WTC11 (cell line): Measurements from ENCODE around the gene MTCL1.

ENCODE experiments used
- CREB1 ChIP-seq: sonication (generic); formaldehyde crosslinking; IDR thresholded peaks from 2 replicates; pipeline ENCODE4 v1.8.0; 2023; ENCODE audit warnings: mild to moderate bottlenecking, missing genetic modification reagents
- JUN ChIP-seq: sonication (generic); formaldehyde crosslinking; IDR thresholded peaks from 2 replicates; pipeline ENCODE4 v1.8.0; 2023; ENCODE audit warnings: mild to moderate bottlenecking, missing genetic modification reagents
- TF ChIP-seq, protein P1 (sequence below): sonication (generic); formaldehyde crosslinking; IDR thresholded peaks from 2 replicates; pipeline ENCODE4 v1.8.1; 2023; ENCODE audit warnings: mild to moderate bottlenecking, moderate library complexity, missing genetic modification reagents
- TF ChIP-seq, protein P2 (sequence below): fragments of 200-600 bp; IDR thresholded peaks from 2 replicates; pipeline ENCODE4 v1.8.0; 2022; ENCODE audit warnings: antibody characterized with exemption
- TF ChIP-seq, protein P3 (sequence below): fragments of 250-450 bp; sonication (Bioruptor Pico); IDR thresholded peaks from 2 replicates; pipeline ENCODE4 v1.8.0; 2021; ENCODE audit warnings: mild to moderate bottlenecking

DNA sequence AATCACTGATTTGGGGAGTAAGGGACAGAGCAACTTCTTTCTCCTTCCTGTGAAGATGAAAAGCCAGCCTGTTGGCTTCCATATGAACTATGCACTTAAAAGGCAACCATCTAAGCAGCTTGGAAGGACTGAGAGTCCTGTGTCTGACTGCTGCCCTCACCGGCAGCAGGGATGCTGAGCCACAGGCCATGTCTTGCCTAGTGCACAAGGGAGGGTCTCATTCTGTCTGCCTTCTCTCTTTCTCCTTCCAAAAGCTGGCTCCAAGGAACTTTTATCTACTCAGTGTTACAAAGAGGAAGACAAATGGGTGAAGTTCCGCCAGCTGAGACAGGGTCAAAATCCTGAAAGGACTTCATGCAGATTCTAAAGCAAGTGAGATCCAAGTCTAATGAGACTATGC lies 146.3 kb downstream of the MTCL1 start:
- TF ChIP-seq, protein P1, sequence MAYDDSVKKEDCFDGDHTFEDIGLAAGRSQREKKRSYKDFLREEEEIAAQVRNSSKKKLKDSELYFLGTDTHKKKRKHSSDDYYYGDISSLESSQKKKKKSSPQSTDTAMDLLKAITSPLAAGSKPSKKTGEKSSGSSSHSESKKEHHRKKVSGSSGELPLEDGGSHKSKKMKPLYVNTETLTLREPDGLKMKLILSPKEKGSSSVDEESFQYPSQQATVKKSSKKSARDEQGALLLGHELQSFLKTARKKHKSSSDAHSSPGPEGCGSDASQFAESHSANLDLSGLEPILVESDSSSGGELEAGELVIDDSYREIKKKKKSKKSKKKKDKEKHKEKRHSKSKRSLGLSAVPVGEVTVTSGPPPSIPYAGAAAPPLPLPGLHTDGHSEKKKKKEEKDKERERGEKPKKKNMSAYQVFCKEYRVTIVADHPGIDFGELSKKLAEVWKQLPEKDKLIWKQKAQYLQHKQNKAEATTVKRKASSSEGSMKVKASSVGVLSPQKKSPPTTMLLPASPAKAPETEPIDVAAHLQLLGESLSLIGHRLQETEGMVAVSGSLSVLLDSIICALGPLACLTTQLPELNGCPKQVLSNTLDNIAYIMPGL (CRISPR knock-in tag), result no peak
- TF ChIP-seq, protein P2, sequence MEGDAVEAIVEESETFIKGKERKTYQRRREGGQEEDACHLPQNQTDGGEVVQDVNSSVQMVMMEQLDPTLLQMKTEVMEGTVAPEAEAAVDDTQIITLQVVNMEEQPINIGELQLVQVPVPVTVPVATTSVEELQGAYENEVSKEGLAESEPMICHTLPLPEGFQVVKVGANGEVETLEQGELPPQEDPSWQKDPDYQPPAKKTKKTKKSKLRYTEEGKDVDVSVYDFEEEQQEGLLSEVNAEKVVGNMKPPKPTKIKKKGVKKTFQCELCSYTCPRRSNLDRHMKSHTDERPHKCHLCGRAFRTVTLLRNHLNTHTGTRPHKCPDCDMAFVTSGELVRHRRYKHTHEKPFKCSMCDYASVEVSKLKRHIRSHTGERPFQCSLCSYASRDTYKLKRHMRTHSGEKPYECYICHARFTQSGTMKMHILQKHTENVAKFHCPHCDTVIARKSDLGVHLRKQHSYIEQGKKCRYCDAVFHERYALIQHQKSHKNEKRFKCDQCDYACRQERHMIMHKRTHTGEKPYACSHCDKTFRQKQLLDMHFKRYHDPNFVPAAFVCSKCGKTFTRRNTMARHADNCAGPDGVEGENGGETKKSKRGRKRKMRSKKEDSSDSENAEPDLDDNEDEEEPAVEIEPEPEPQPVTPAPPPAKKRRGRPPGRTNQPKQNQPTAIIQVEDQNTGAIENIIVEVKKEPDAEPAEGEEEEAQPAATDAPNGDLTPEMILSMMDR, result no peak
- TF ChIP-seq, protein P3, sequence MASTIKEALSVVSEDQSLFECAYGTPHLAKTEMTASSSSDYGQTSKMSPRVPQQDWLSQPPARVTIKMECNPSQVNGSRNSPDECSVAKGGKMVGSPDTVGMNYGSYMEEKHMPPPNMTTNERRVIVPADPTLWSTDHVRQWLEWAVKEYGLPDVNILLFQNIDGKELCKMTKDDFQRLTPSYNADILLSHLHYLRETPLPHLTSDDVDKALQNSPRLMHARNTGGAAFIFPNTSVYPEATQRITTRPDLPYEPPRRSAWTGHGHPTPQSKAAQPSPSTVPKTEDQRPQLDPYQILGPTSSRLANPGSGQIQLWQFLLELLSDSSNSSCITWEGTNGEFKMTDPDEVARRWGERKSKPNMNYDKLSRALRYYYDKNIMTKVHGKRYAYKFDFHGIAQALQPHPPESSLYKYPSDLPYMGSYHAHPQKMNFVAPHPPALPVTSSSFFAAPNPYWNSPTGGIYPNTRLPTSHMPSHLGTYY, result no peak
- TF ChIP-seq CREB1 (CRISPR knock-in tag), result no peak
- no peak for TF ChIP-seq JUN (CRISPR knock-in tag)
